Omental fat pad (tissue), 4 donors: ENCODE results near the gene TIGD7. TPM values are rescaled to one million over a fixed set of nuclear protein-coding genes. Genes with fewer than 3 reads are reported as not detected.

ENCODE experiments used
- ATAC-seq: fragments of 150-250 bp; one replicate; pipeline ENCODE4 v1.9.1; 2016; ENCODE audit warnings: mild to moderate bottlenecking, moderate library complexity; ENCODE audit not compliant: low FRiP score
- DNase-seq: peaks from one replicate; pipeline ENCODE4 v3.0.0-alpha.2; 2019; ENCODE audit warnings: low spot score
- CTCF ChIP-seq, 3 donors: fragments of 450-650 bp; IDR thresholded peaks; one replicate each; pipeline ENCODE4 v1.5.1; 2016 to 2017; ENCODE audit warnings: antibody characterized with exemption in 3 of 3, mild to moderate bottlenecking in 3 of 3, moderate library complexity in 2 of 3
- total RNA-seq, 4 donors: library from RNA; depleted of rRNA; stranded (reverse); fragments of >200 nt; gene quantifications; one replicate each; pipeline ENCODE4 v1.1.0, GENCODE V29; 2016

The TIGD7 gene
- total RNA-seq, 4 donors from 2014 or later, result 3.3 to 8.8 (median 5.3) TPM

GRCh38 chr16:3328104-3328503 is 22.9 kb upstream of the TIGD7 start:
- no peak for ATAC-seq
- no peak for TF ChIP-seq CTCF (IDR thresholded peaks at IDR 0.05)
- DNase-seq, result no peak

- TF ChIP-seq CTCF (IDR thresholded peaks at IDR 0.05), result no peak
- no peak for ATAC-seq
- no peak for DNase-seq
Observed at GRCh38 chr16:3327514-3327913, 22.3 kb upstream of the TIGD7 start.

- ATAC-seq (no peak), DNase-seq (no peak)
- TF ChIP-seq CTCF (IDR thresholded peaks at IDR 0.05), result no peak
Observed at GRCh38 chr16:3321816-3322215, 16.6 kb upstream of the TIGD7 start.

GRCh38 chr16:3317315-3317999 is 12.2 kb upstream of the TIGD7 start:
- ATAC-seq (no peak), DNase-seq (no peak)
- TF ChIP-seq CTCF (IDR thresholded peaks at IDR 0.05), result no peak

GRCh38 chr16:3311496-3311895 is 6.3 kb upstream of the TIGD7 start:
- ATAC-seq (no peak), DNase-seq (no peak)
- no peak for TF ChIP-seq CTCF (IDR thresholded peaks at IDR 0.05)

GRCh38 chr16:3306078-3306477 is 848 bp upstream of the TIGD7 start:
- DNase-seq, result no peak

More at GRCh38 chr16:3306078-3306477, 848 bp upstream of the TIGD7 start:
- no peak for TF ChIP-seq CTCF (IDR thresholded peaks at IDR 0.05)
- ATAC-seq, result no peak
